Panc1 (cell line): ENCODE results near the gene GOLGA3. TPM values are rescaled to one million over a fixed set of nuclear protein-coding genes. Genes with fewer than 3 reads are reported as not detected.

Experiments
- ATAC-seq: fragments of 200-7000 bp; cut with Tn5 transposase; 2 replicates; pipeline ENCODE4 v1.9.1; 2020; ENCODE audit warnings: mild to moderate bottlenecking, moderate library complexity
- BruUV-seq: library from RNA; stranded (reverse); fragments of 400-500 nt; replicated peaks from 2 replicates; lab custom pipeline; 2021; lab: Mats Ljungman, UMichigan
- CTCF ChIA-PET: fragments of 300-600 bp; sonication (Branson Sonifier 250); formaldehyde crosslinking; loops from one replicate; lab custom pipeline; 2022; ENCODE audit warnings: antibody characterized with exemption; lab: Charles Lee
- POLR2A ChIA-PET: fragments of 300-600 bp; sonication (Branson Sonifier 250); formaldehyde crosslinking; loops from one replicate; lab custom pipeline; 2022; ENCODE audit warnings: antibody characterized with exemption; lab: Charles Lee
- DNase-seq: peaks from one replicate; pipeline ENCODE4 v3.0.0-alpha.2; 2010; ENCODE audit warnings: low read depth, low spot score
- H3K27ac ChIP-seq: 2 replicates; pipeline ENCODE4 v1.5.1; 2011; ENCODE audit warnings: mild to moderate bottlenecking, low read length, inconsistent platforms
- H3K27me3 ChIP-seq: fragments of 200-500 bp; sonication (Bioruptor generic); 2 replicates; pipeline ENCODE4 v1.6.0; 2014; ENCODE audit warnings: low read length, inconsistent platforms; ENCODE audit not compliant: control insufficient read depth, insufficient read depth
- H3K36me3 ChIP-seq: fragments of 200-500 bp; sonication (Bioruptor generic); 2 replicates; pipeline ENCODE4 v1.5.1; 2014; ENCODE audit warnings: inconsistent platforms, mild to moderate bottlenecking, low read length, moderate library complexity; ENCODE audit not compliant: control insufficient read depth, insufficient read depth
- H3K4me1 ChIP-seq: 2 replicates; pipeline ENCODE4 v1.5.1; 2011; ENCODE audit warnings: inconsistent platforms, mild to moderate bottlenecking, low read length, moderate library complexity; ENCODE audit not compliant: control insufficient read depth, insufficient read depth
- H3K4me3 ChIP-seq, 2 experiments: 2 replicates each; pipeline ENCODE4 v1.5.1; 2011 to 2012; ENCODE audit warnings: low read depth in 2 of 2, low read length in 2 of 2, mild to moderate bottlenecking in 2 of 2, inconsistent platforms in 1 of 2, moderate library complexity in 1 of 2
- H3K9me3 ChIP-seq: fragments of 200-500 bp; sonication (Bioruptor generic); 2 replicates; pipeline ENCODE4 v1.5.1; 2014; ENCODE audit warnings: low read depth, mild to moderate bottlenecking, inconsistent platforms, low read length, moderate library complexity; ENCODE audit not compliant: control insufficient read depth, insufficient read depth
- CTCF ChIP-seq: fragments of 450-650 bp; IDR thresholded peaks from 2 replicates; pipeline ENCODE4 v1.5.1; 2017; ENCODE audit warnings: mild to moderate bottlenecking
- POLR2AphosphoS5 ChIP-seq: IDR thresholded peaks from 2 replicates; pipeline ENCODE4 v1.6.1; 2012; ENCODE audit warnings: mild to moderate bottlenecking, low read depth, low read length, moderate library complexity
- REST ChIP-seq, 2 experiments: IDR thresholded peaks; 2 replicates each; pipeline ENCODE4 v1.6.1; 2011 to 2012; ENCODE audit warnings: low read depth in 2 of 2, control low read depth in 1 of 2, low read length in 1 of 2, mild to moderate bottlenecking in 1 of 2, moderate library complexity in 1 of 2; ENCODE audit not compliant: insufficient read depth in 1 of 2
- SIN3A ChIP-seq: IDR thresholded peaks from 2 replicates; pipeline ENCODE4 v1.6.1; 2012; ENCODE audit warnings: low read depth, mild to moderate bottlenecking, low read length, moderate library complexity, borderline replicate concordance; ENCODE audit not compliant: insufficient read depth
- TCF7L2 ChIP-seq: IDR thresholded peaks from 2 replicates; pipeline ENCODE4 v1.6.1; 2011; ENCODE audit warnings: mild to moderate bottlenecking, low read depth, low read length, inconsistent platforms
- in situ Hi-C: cut with HindIII; loops from 2 replicates; pipeline ENCODE4 v1.10.0; 2016; ENCODE audit warnings: low sequenced_read_pairs, low pct_unique_long_range_greater_than_20kb
- intact Hi-C: fragments of 100-400 bp; cut with micrococcal nuclease; formaldehyde crosslinking; loops from one replicate; pipeline ENCODE4 v1.10.0; 2022; ENCODE audit not compliant: unreplicated experiment
- total RNA-seq: library from RNA; stranded (reverse); gene quantifications from one replicate; pipeline ENCODE4 v1.2.1, GENCODE V29; 2021; ENCODE audit not compliant: unreplicated experiment

GOLGA3 gene
- total RNA-seq, 1 experiment from 2014 or later, result 61.1 TPM

DNA sequence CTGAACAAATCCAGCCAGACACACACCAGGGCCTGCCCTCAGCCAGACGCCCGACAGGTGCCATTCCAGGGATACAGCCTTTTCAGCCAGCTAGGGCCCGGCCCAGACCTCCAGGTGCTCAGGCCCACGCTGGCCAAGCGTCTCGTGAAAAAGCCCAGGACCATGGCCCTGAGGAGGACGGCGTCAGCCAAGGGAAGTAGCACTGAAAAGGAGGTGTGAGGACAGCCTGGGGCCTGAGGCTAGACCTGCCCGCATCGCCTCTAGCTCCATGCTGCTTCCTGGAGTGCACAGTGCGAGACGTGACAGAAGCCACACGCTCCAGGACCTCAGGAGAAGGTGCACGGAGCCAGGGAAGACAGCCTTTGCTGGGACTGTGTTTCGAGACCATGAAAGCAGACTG is 29.8 kb downstream of the GOLGA3 start:
- Histone ChIP-seq H3K4me3 (no peak overlapping the region), H3K4me1 (no peaks in the 10 kb centered on the region), H3K36me3 (peaks cover 13% of the 10 kb centered on the region), H3K27ac (no peak overlapping the region), H3K9me3 (no peaks in the 10 kb centered on the region), H3K27me3 (no peaks in the 10 kb centered on the region)
- TF ChIP-seq CTCF (no peak), REST (IDR thresholded peaks at IDR 0.05; ENCODE audit: insufficient read depth in 1 of 2, low read depth in 2 of 2, low read length in 1 of 2) (no peak), POLR2AphosphoS5 (no peak), TCF7L2 (no peak), SIN3A (no peak)
- DNase-seq (no peak), ATAC-seq (no peak)
- no TSS peak for BruUV-seq
- in situ Hi-C loops, result no loop called here
- ChIA-PET POLR2A (no interaction called here), CTCF (no interaction called here)
- intact Hi-C loops, result no loop called here

GRCh38 chr12:132797820-132798570 is 30.7 kb downstream of the GOLGA3 start:
- Histone ChIP-seq H3K4me3 (no peak overlapping the region), H3K27ac (no peak overlapping the region), H3K4me1 (no peaks in the 10 kb centered on the region), H3K27me3 (no peaks in the 10 kb centered on the region), H3K9me3 (no peaks in the 10 kb centered on the region), H3K36me3 (peaks cover 7% of the 10 kb centered on the region)
- BruUV-seq, result no TSS peak
- intact Hi-C loops (no loop called here), in situ Hi-C loops (no loop called here)
- CTCF ChIA-PET, result no interaction called here
- TF ChIP-seq REST (IDR thresholded peaks at IDR 0.05; ENCODE audit: insufficient read depth in 1 of 2, low read depth in 2 of 2, low read length in 1 of 2) (no peak), CTCF (no peak), SIN3A (no peak)
- DNase-seq, result no peak
- POLR2A ChIA-PET, result no interaction called here
- ATAC-seq, result no peak
